ENCODE results near the gene LRTM2.

Gene LRTM2

GRCh38 chr12:1882850-1883470 is 62.6 kb downstream of the LRTM2 start:
- in situ Hi-C loops (cut with MboI; ENCODE audit: low sequenced_read_pairs): no loop called here
- Histone ChIP-seq H3K4me1 (no peaks in the 10 kb centered on the region), H3K36me3 (replicated peaks) (no peaks in the 10 kb centered on the region), H3K27me3 (ENCODE audit: low read depth) (no peaks in the 10 kb centered on the region), H3K9me3 (no peaks in the 10 kb centered on the region), H3K4me3 (no peak overlapping the region)
- no peak for DNase-seq (ENCODE audit: low spot score in 2 of 2)

- no peaks in the 10 kb centered on the region for H3K9me3 ChIP-seq
- H3K27me3 ChIP-seq (ENCODE audit: low read depth): no peaks in the 10 kb centered on the region
- no peak for DNase-seq (ENCODE audit: low spot score in 2 of 2)
- no peaks in the 10 kb centered on the region for H3K36me3 ChIP-seq (replicated peaks)
- in situ Hi-C loops (cut with MboI; ENCODE audit: low sequenced_read_pairs): no loop called here
- no peaks in the 10 kb centered on the region for H3K4me1 ChIP-seq
- H3K4me3 ChIP-seq: no peak overlapping the region
Observed at GRCh38 chr12:1883513-1883912, 63.1 kb downstream of the LRTM2 start.

- Histone ChIP-seq H3K9me3 (no peaks in the 10 kb centered on the region), H3K4me3 (no peak overlapping the region), H3K27me3 (ENCODE audit: low read depth) (no peaks in the 10 kb centered on the region), H3K36me3 (replicated peaks) (no peaks in the 10 kb centered on the region), H3K4me1 (no peaks in the 10 kb centered on the region)
- no peak for DNase-seq (ENCODE audit: low spot score in 2 of 2)
- in situ Hi-C loops (cut with MboI; ENCODE audit: low sequenced_read_pairs): no loop called here
Observed at GRCh38 chr12:1884651-1885050, 64.3 kb downstream of the LRTM2 start.

- Histone ChIP-seq H3K36me3 (replicated peaks) (no peaks in the 10 kb centered on the region), H3K4me1 (no peaks in the 10 kb centered on the region), H3K4me3 (no peak overlapping the region), H3K9me3 (no peaks in the 10 kb centered on the region), H3K27me3 (ENCODE audit: low read depth) (no peaks in the 10 kb centered on the region)
- in situ Hi-C loops (cut with MboI; ENCODE audit: low sequenced_read_pairs): no loop called here
- no peak for DNase-seq (ENCODE audit: low spot score in 2 of 2)
Observed at GRCh38 chr12:1885082-1885596, 64.8 kb downstream of the LRTM2 start.

GRCh38 chr12:1885599-1886245 is 65.4 kb downstream of the LRTM2 start:
- Histone ChIP-seq H3K36me3 (replicated peaks) (no peaks in the 10 kb centered on the region), H3K4me1 (no peaks in the 10 kb centered on the region), H3K4me3 (no peak overlapping the region), H3K27me3 (ENCODE audit: low read depth) (no peaks in the 10 kb centered on the region), H3K9me3 (no peaks in the 10 kb centered on the region)
- no peak for DNase-seq (ENCODE audit: low spot score in 2 of 2)
- in situ Hi-C loops (cut with MboI; ENCODE audit: low sequenced_read_pairs): no loop called here

Measured in HAP-1 (cell line).